Dendritic cell treated with granulocyte-macrophage colony-stimulating factor and Interleukin-4, amounts not matched to agents 40 ng/mL and 50 ng/mL, for 4 days (primary cell): ENCODE data around the gene PRR3.

Experiments used
- H3K27ac Mint-ChIP-seq: one replicate; pipeline ENCODE4 v1.8.0; 2022; ENCODE audit warnings: mild to moderate bottlenecking, mixed read lengths
- H3K27me3 Mint-ChIP-seq: one replicate; pipeline ENCODE4 v1.8.0; 2022; ENCODE audit warnings: mild to moderate bottlenecking, mixed read lengths
- H3K36me3 Mint-ChIP-seq: one replicate; pipeline ENCODE4 v1.8.0; 2022; ENCODE audit warnings: low read depth, mixed read lengths
- H3K4me1 Mint-ChIP-seq: one replicate; pipeline ENCODE4 v1.8.0; 2022; ENCODE audit warnings: low read depth, mixed read lengths
- H3K4me3 Mint-ChIP-seq: one replicate; pipeline ENCODE4 v1.8.0; 2022; ENCODE audit warnings: mild to moderate bottlenecking, moderate library complexity, mixed read lengths
- H3K9me3 Mint-ChIP-seq: one replicate; pipeline ENCODE4 v1.8.0; 2022; ENCODE audit warnings: mixed read lengths
- intact Hi-C: fragments of 100-400 bp; cut with micrococcal nuclease; formaldehyde crosslinking; loops from one replicate; pipeline ENCODE4 v1.15.0; 2022

PRR3 gene

DNA sequence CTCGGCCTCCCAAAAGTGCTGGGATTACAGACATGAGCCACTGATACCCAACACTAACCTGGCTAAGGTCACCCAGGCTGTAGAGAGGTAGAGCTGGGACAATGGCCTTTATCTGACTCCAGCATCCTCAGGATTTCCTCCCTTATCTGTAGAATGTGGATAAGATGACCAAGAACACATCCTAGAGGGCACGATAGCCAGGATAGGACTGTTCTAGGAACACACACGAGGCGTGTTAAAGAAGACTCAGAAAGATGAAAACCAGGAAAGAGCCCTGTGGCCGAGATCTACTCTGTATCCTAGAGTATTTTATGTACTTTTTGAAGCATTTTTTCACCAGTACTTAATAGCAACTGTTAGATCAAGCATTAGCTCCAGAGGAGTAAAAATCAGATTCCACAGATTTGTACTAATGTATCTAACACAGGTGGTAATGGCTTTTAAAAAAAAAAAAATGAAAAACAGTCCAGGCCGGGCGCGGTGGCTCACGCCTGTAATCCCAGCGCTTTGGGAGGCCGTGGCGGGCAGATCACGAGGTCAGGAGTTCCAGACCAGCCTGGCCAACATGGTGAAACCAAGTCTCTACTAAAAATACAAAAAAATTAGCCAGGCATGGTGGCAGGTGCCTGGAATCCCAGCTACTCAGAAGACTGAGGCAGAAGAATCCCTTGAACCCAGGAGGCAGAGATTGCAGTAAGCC lies 42.7 kb downstream of the PRR3 start:
- intact Hi-C loops: loop anchor here (5.0 kb wide), 1 partner anchor 57 kb away; no protein-coding TSS in a partner anchor
- peaks cover 70% of the 10 kb centered on the region for H3K36me3 Mint-ChIP-seq

DNA sequence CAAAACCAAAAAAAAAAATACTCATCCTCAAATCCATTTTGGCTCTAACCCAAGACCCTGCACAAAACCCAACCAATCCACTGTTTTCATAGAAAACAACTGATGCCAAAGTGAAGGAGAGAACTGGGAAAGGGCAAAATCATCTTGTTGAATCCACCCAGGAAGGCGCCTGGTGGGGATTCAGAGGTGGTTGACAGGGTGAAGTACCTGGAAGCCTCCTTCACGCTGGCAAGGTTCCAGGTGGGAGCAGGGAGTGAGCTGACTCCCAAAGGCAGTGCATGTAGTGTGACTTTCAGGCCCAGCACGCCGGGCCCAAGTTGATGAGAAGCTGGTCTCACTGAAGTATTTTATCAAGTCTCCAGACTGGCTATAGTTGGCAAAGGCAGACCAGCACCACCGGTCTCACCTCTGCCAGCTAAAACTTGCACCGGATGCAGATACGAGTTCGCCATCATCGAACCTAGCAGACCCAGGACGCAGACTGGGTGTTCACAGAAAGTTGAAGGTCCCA lies 43.4 kb downstream of the PRR3 start:
- intact Hi-C loops: no loop called here
- Mint-ChIP-seq H3K36me3 (peaks cover 70% of the 10 kb centered on the region), H3K4me1 (peaks cover 21% of the 10 kb centered on the region), H3K27me3 (no peaks in the 10 kb centered on the region), H3K27ac (no peak overlapping the region), H3K4me3 (no peak overlapping the region), H3K9me3 (no peaks in the 10 kb centered on the region)

More for the DNA sequence above, 42.7 kb downstream of the PRR3 start:
- no peaks in the 10 kb centered on the region for H3K9me3 Mint-ChIP-seq
- H3K27me3 Mint-ChIP-seq: no peaks in the 10 kb centered on the region
- H3K27ac Mint-ChIP-seq: no peak overlapping the region
- H3K4me1 Mint-ChIP-seq: peaks cover 21% of the 10 kb centered on the region
- no peak overlapping the region for H3K4me3 Mint-ChIP-seq

DNA sequence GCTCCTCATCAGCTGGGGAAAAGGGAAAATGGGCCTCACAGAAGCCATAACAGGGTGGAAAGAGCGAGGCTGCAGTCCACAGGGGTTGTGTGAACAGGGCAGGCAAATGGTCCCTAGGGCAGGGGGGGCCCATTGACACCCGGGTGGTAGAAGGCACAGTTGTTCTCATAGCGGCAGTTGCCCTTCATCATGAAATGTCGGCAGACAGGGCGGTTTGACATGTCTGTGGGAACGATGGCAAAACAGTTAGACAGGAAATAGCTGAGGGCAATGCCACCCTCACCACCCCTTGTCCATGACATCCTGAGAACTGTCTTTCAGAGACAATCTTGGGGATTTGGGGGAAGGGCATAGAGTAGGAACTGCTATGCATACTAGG lies 44.3 kb downstream of the PRR3 start:
- peaks cover 29% of the 10 kb centered on the region for H3K4me1 Mint-ChIP-seq
- peaks cover 74% of the 10 kb centered on the region for H3K36me3 Mint-ChIP-seq
- H3K9me3 Mint-ChIP-seq: no peaks in the 10 kb centered on the region
- no peak overlapping the region for H3K27ac Mint-ChIP-seq
- no peaks in the 10 kb centered on the region for H3K27me3 Mint-ChIP-seq
- no peak overlapping the region for H3K4me3 Mint-ChIP-seq
- intact Hi-C loops: no loop called here

DNA sequence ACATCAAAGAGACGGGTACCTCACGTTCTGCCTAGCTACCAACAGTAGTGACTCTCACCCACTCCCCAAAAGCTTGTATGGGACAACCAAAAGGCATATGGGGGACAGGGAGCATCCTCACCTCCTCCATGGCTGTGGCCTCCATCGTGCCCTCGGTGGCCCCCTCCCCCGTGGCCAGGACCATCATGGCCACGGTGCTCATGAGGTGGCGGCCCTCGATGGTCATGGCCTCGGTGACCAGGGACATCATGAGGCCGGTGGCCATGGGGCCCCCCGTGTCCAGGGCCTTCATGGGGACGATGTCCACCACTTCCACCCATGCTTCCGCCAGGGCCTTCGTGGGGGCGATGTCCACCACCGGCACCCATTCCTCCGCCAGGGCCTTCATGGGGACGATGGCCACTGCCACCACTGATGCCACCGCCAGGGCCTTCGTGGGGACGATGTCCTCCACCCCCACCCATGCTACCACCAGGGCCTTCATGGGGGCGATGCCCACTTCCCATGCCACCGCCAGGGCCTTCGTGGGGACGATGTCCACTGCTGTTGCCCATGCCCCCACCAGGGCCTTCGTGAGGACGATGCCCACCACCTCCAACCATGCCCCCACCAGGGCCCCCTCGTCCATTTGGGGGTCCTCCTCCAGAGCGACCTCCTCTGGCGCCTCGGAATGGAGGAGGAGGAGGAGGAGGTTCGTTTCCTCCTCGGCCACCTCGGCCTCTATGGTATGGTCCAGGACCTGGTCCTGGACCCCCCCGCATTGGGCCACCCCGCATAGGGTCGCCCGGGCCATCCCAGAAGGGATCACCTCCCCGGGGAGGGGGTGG lies 44.9 kb downstream of the PRR3 start:
- H3K4me1 Mint-ChIP-seq: peaks cover 34% of the 10 kb centered on the region
- H3K36me3 Mint-ChIP-seq: peaks cover 74% of the 10 kb centered on the region
- H3K27ac Mint-ChIP-seq: no peak overlapping the region
- no peaks in the 10 kb centered on the region for H3K27me3 Mint-ChIP-seq
- intact Hi-C loops: no loop called here
- H3K9me3 Mint-ChIP-seq: no peaks in the 10 kb centered on the region
- H3K4me3 Mint-ChIP-seq: no peak overlapping the region

DNA sequence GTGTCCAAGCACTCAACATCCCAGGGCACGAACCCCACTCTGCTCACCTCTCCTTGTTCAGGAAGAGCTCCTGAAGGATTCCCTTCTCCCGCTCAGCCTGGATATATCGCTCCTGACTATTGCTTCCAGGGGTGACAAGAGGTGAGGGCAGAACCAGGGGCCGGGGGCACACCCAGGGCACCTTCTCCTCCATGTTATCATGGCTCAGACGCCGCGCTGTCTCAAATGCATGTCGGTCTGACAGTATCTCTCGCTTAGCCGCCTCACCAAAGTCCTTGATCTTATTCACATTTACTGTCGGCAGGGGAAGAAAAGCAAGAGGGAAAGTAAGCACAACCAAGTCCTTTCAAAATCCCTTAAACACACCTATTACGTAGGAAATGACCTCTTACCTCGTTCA lies 46.9 kb downstream of the PRR3 start:
- intact Hi-C loops: no loop called here
- Mint-ChIP-seq H3K27ac (no peak overlapping the region), H3K36me3 (peaks cover 89% of the 10 kb centered on the region), H3K4me3 (no peak overlapping the region), H3K9me3 (no peaks in the 10 kb centered on the region), H3K4me1 (peaks cover 33% of the 10 kb centered on the region), H3K27me3 (no peaks in the 10 kb centered on the region)

DNA sequence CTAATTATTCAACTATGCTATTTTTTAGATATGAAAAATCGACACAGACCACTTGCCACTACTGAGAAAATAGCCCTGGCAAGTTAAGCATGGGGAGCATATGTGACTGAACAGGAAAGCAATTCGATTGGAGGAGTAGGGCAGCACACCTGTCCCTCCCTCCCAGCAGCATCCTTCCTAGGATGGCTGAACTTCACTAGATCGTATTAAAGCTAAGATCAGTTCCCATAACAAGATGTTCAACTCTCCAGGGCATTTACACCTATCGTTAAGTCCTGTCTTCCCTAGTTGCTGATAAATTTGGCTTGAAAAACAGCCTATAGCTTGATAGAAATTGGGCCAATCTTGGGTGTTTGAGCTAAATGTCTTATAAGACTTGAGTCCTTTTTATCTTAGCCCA lies 53.0 kb downstream of the PRR3 start:
- no peak overlapping the region for H3K27ac Mint-ChIP-seq
- no peaks in the 10 kb centered on the region for H3K9me3 Mint-ChIP-seq
- no peaks in the 10 kb centered on the region for H3K27me3 Mint-ChIP-seq
- peaks cover 61% of the 10 kb centered on the region for H3K4me1 Mint-ChIP-seq
- H3K36me3 Mint-ChIP-seq: peaks cover 86% of the 10 kb centered on the region
- H3K4me3 Mint-ChIP-seq: no peak overlapping the region
- intact Hi-C loops: loop anchor here (5.0 kb wide), 1 partner anchor 128 kb away; no protein-coding TSS in a partner anchor

DNA sequence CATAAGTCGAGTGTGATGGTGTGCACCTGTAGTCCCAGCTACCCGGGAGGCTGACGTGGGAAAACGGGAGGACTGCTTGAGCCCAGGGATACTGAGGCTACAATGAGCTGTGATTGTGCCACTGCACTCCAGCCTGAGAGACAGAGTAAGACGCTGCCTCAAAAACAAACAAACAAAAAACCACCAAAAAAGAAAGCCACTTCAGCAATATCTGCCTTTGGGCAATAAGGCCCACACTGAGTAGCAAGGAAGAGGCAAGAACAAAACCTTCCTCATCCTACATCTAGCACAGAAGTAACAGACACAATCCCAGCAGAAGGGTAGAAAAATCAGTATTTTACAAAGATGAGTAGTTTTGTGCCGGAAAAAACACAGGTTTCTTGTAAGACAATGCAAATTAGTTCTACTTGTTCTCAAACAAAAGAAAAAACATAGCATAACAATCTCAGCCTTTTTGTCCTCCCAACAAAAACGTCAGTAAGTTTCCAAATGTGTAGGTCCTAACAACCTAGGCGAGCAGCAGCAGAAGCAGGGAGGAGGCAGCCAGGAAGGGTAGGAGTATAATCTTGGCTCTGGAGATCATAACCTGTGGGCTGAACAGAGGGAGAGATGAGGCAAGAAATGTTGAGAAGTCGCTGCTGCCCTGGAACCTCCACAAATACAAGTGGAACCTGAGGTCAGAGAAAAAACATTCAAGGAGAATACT lies 54.2 kb downstream of the PRR3 start:
- Mint-ChIP-seq H3K4me3 (no peak overlapping the region), H3K9me3 (no peaks in the 10 kb centered on the region), H3K4me1 (peaks cover 55% of the 10 kb centered on the region), H3K27ac (peak overlapping the region; percentile 58), H3K36me3 (peaks cover 86% of the 10 kb centered on the region), H3K27me3 (no peaks in the 10 kb centered on the region)
- intact Hi-C loops: loop anchor here (5.0 kb wide), 1 partner anchor 129 kb away; no protein-coding TSS in a partner anchor

DNA sequence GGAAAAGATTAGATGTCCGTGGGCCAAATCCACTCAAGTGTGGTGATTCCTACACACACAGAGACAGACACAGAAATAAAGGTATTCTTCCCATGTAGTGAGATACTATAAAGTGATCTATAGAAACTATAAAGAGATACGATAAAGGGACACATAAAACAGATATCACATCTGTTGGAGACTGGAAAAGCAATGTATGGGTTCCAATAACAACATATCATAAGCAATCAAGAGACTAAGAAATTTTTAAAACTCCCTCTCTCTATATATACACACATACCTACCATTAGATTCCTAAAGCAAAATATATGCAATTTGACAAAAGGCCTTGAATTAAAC lies 54.7 kb downstream of the PRR3 start:
- no peaks in the 10 kb centered on the region for H3K27me3 Mint-ChIP-seq
- H3K4me3 Mint-ChIP-seq: no peak overlapping the region
- intact Hi-C loops: loop anchor here (5.0 kb wide), 1 partner anchor 130 kb away; no protein-coding TSS in a partner anchor
- H3K36me3 Mint-ChIP-seq: peaks cover 86% of the 10 kb centered on the region
- peaks cover 50% of the 10 kb centered on the region for H3K4me1 Mint-ChIP-seq
- no peaks in the 10 kb centered on the region for H3K9me3 Mint-ChIP-seq
- peak overlapping the region; percentile 58 for H3K27ac Mint-ChIP-seq

DNA sequence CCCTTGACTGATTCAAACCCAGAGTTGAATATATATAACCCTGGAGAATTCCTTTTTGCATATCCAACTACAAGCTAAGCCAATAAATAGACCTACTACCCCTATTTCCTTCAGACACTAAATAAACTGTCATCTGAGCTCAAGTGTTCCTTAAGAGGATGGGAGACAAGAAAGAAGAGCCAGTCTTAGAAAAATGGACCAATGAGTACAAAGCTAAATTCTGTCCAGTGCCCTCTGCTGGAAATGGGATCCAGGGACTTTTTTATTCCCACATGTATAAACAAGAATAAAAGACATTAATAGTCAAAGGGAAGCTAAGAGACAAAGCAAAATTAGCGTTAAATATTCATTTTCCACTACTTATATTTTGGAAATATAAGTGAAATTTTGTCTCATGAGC lies 55.1 kb downstream of the PRR3 start:
- H3K27me3 Mint-ChIP-seq: no peaks in the 10 kb centered on the region
- H3K4me1 Mint-ChIP-seq: peaks cover 49% of the 10 kb centered on the region
- H3K27ac Mint-ChIP-seq: no peak overlapping the region
- no peak overlapping the region for H3K4me3 Mint-ChIP-seq
- intact Hi-C loops: loop anchor here (5.0 kb wide), 1 partner anchor 130 kb away; no protein-coding TSS in a partner anchor
- peaks cover 86% of the 10 kb centered on the region for H3K36me3 Mint-ChIP-seq
- no peaks in the 10 kb centered on the region for H3K9me3 Mint-ChIP-seq

DNA sequence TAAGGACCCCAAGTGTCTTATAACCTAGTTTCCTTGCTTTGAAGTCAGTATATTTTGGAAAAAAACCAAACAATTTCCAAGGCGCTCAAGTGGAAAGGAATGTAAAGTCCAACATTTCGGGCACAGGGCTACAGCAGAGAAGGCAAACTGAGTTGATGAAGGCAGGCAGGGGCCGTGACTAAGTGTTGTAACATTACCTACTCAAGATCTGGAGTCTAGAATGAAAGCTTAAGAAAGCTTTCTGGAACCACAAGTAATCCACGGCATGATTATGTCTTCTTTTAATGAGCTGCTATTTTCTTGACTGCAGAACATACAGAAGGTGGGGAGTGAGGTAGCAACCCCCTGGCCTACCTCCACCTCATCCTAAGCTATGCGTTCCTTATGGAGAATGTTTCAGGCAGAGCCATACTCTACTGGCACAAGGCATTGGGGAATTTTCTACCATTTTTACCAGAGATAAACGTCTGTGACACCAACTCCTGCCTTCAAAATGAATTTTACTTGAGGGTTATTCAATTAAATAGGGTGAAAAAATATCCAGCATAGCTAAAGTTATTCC lies 55.7 kb downstream of the PRR3 start:
- H3K27ac Mint-ChIP-seq: no peak overlapping the region
- no peak overlapping the region for H3K4me3 Mint-ChIP-seq
- H3K36me3 Mint-ChIP-seq: peaks cover 82% of the 10 kb centered on the region
- peaks cover 49% of the 10 kb centered on the region for H3K4me1 Mint-ChIP-seq
- intact Hi-C loops: loop anchor here (5.0 kb wide), 1 partner anchor 130 kb away; no protein-coding TSS in a partner anchor
- H3K27me3 Mint-ChIP-seq: no peaks in the 10 kb centered on the region
- no peaks in the 10 kb centered on the region for H3K9me3 Mint-ChIP-seq
